SHP77 treated with DMSO at 0.1 percent for 48 hours (cell line): Measurements from ENCODE around the gene RNASEH2A.
A peak's percentile ranks its signal among the peaks of the same experiment; 100 is the strongest.

Experiments
- DNase-seq: peaks from one replicate; lab custom pipeline; 2025; lab: John Stamatoyannopoulos, UW

RNASEH2A gene

DNA sequence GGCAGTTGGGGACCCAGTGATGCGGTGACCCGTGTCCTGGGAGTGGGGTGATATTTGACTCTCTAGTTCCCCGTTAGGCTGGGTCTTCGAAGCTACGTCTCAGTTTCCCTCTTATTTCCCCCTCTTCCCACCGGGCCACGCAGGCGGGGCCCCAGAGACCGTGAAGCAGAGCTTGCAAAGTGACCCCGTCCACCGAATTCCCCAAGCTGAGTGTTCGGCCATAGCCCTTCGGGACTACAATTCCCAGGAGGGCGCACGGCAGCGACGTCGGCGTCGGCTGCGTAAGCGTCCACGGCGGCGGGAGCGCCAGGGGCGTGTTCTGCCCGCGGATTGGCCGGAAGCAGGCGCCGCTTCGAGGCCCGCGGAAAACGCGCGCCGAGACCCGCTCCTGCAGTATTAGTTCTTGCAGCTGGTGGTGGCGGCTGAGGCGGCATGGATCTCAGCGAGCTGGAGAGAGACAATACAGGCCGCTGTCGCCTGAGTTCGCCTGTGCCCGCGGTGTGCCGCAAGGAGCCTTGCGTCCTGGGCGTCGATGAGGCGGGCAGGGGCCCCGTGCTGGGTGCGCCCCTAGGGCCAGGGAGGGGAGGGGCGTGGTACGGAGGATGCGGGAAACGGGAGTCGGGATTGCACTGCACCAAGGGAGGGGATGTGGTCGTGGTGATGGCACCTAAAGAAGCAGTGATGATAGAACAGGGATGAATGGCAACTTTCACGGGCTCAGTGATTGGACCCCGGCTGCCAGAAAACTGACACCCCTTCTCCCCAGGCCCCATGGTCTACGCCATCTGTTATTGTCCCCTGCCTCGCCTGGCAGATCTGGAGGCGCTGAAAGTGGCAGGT lies at the start of gene RNASEH2A:
Gene RNASEH2A (plus strand): TSS at position 343 of the 840 bp plus-strand sequence. CDS start 90 bp downstream, at position 433.
- DNase-seq = peak; percentile 80

DNA sequence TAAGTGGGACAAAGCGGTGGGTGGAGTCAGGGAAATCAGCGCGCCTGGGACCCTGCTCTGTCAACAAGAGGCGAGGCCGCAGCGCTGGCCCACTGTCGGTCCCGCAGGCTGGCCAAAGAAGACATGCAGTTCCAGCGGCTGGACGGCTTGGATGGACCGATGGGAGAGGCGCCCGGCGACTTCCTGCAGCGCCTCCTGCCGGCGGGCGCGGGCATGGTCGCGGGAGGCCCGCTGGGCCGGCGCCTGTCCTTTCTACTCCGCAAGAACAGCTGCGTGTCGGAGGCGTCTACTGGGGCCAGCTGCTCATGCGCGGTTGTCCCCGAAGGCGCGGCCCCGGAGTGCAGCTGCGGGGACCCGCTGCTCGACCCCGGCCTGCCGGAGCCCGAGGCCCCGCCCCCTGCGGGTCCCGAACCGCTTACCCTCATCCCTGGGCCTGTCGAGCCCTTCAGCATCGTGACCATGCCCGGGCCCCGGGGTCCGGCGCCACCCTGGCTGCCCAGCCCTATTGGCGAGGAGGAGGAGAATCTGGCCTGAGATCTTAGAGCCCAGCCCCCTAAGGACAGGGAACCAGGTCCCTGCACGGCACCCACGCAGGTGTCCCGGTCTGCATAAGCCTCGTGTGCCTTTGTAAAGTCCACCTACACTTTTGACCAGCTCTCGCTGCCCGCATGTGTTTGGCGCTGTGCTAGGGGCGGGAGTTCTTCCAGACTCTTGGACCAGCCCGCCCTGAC lies 48.7 kb upstream of the RNASEH2A start:
- DNase-seq = peak; percentile 73

DNA sequence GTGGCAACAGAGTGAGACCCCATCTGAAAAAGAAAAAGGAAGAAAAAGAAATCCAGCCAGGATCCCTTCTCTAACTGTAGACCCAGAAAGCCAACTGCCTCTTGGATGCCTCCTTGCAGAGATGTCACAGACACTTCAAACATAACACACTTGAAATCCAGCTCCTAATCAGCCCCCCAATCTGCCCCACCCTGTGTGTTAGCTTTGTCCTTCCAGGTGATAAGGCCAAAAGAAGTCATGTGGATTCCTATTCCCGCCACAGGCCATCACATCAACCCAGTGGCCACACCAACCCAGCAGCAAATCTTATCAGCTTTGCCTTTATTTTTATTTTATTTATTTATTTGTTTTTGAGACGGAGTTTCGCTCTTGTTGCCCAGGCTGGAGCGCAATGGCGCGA lies 46.7 kb upstream of the RNASEH2A start:
- DNase-seq = no peak

DNA sequence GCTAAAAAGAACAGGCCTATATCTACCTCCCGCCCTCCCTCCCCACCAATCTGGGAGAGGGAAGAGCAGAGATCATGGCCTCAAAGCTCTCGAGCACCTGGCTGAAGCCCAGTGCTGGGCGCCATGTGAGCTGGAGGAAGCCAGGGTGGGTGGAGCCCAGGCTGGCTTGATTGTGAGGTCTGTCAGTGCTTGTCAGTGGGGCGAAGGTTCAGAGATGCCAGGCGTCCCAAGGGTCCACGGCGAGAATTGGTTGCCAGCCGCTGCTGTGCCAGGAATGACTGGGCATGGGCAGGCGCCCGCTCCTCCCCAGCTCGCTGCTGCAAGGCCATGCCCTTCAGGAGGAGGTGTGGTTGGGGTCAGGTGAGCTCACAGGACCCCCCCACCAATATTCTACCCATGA lies 43.3 kb upstream of the RNASEH2A start:
- DNase-seq = no peak

DNA sequence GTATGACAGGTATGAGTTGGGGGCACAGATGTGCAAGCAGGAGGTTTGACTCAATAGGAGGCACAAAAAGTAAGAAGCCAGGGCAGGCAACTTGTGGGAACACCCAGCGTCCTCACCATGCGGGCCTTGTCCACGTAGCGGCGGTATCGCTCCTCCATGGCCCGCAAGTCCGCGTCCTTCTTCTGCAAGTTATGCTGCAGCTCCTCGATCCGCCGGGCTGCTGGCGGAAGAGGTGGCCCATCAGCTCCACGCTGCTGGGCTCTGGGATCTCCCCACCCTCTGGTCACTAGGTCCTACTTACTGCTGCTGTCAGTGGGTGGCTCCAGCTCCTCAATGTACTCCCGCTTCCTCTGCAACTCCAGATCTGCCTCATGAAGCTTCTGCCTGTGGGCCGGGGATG lies 41.7 kb upstream of the RNASEH2A start:
- DNase-seq = no peak

- DNase-seq = peak; percentile 78
Observed at GRCh38 chr19:12766051-12766521, 40.3 kb upstream of the RNASEH2A start.

DNA sequence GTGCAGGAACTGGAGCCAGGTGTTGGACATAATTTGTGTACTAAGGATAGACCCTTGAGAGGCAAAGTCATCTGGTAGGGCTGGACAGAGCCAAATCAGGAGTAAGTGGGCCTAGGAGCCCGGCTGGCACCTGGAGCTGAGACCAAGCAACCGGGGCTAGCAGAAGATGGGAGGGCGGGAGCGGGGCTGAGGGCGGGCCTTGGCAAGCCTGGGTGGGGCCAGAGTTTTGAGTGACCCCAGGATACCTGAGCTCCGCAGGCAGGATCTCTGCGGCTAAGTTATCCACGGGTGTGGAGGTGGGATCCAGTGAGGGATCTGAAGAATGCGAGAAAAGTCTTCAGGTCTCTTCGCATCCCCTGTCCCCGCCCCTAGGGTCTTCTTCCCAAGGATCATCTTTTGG lies 39.2 kb upstream of the RNASEH2A start:
- no peak for DNase-seq

GRCh38 chr19:12767666-12768065 lies 38.7 kb upstream of the RNASEH2A start:
- DNase-seq = no peak

GRCh38 chr19:12769689-12770088 lies 36.7 kb upstream of the RNASEH2A start:
- DNase-seq = peak; percentile 88

GRCh38 chr19:12770922-12771321 lies 35.5 kb upstream of the RNASEH2A start:
- no peak for DNase-seq

DNA sequence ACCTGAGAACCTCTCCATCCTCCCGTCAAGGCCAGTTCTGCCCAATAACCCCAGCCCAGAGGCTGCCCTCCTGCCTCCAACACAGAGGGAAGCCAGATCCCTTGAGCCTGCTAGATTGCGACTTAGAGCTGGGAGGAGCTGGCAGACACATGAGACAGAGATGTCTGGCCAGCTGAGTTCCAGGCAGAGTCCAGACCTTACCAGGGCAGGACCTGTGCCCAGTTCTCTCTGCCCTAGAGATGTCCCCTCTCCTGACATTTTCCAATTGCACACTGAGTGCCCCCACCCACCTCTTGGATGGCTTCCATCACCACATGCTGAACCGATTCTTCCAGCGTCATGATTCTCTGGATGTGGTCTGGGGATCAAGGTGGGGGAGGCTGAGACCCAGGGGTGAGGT lies 34.1 kb upstream of the RNASEH2A start:
- DNase-seq = no peak

- DNase-seq = peak; percentile 34
Observed at GRCh38 chr19:12773571-12773970, 32.8 kb upstream of the RNASEH2A start.

DNA sequence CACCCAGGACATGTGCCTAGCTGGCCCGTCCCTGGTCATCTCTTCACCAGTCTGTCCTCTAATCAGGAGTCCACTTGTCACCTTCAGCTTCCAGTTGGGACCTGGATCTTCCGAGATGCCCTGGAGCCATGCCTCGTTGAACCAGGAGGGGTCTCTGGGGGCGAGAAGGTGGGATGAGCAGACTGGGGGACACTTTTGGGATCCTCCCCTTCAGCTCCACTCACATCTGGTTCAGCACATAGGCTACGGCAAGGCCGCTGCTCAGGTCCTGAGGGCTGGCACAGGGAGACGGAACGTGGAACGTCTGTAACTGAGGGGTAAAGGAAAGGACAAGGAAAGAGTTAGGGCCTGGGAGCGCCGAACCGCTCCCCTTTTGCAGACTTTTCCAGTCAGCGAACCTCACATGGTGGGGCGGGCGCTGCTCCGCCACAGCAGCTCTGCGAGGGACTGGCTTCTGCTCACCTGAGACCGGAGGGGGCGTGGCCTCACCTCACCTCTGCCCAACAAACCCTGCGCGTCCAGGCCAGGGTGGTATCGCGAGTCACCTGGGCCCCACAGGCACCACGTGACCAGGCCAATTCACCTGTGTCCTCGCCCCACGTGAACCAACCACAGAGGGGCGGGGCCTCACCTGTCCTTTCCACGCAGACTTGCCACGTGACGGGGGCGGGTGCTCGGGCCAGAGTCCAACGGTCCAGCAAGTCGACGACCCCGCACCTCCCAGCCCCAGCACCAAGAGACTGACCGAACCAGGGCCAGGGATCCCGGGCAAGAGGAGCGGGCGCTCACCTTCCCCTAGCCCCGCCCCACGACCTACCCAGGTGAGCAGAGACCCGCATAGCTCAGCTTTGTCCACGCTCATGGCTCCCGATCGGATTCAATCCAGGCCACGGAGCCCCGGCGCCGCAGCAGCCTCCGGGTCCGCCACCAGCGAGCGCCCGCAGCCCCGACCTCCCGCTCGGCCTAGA lies 31.5 kb upstream of the RNASEH2A start, which contains the start of gene HOOK2:
Gene HOOK2 (minus strand): TSS at position 965 of the 968 bp plus-strand sequence. CDS start 103 bp downstream, at position 862.
- DNase-seq = no peak

DNA sequence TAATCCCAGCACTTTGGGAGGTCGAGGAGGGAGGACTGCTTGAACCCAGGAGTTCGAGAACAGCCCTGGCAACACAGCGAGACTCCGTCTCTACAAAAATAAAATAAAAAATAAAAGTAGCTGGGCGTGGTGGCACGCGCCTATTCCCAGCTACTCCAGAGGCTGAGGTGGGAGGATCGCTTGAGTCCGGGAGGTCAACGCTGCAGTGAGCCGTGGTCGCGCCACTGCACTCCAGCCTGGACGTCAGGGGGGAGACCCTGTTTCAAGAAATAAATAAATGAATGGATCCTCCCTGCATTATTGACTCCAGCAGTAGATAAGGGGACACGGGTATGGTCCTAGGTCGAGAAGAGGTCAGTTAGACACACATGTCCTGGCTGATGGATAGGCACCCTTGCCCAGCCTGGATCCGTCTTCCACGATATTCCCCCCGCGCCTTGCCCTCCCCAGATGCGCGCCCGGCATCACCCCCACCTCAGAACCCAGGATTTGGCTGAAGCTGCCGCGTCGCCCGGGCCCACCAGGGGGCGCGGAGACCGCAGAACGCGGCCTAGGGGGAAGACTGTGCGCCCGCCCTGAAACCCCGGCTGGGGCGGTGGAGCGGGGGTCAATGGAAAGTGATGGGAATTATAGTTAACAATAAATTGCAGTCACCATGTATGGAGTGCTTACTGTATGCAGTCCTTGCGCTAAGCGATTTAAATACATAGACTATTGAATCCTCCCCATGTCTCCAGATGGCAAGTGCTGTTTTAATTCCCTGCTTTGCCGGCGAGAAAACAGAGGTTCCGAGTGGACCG lies 29.0 kb upstream of the RNASEH2A start:
- DNase-seq = peak; percentile 56

DNA sequence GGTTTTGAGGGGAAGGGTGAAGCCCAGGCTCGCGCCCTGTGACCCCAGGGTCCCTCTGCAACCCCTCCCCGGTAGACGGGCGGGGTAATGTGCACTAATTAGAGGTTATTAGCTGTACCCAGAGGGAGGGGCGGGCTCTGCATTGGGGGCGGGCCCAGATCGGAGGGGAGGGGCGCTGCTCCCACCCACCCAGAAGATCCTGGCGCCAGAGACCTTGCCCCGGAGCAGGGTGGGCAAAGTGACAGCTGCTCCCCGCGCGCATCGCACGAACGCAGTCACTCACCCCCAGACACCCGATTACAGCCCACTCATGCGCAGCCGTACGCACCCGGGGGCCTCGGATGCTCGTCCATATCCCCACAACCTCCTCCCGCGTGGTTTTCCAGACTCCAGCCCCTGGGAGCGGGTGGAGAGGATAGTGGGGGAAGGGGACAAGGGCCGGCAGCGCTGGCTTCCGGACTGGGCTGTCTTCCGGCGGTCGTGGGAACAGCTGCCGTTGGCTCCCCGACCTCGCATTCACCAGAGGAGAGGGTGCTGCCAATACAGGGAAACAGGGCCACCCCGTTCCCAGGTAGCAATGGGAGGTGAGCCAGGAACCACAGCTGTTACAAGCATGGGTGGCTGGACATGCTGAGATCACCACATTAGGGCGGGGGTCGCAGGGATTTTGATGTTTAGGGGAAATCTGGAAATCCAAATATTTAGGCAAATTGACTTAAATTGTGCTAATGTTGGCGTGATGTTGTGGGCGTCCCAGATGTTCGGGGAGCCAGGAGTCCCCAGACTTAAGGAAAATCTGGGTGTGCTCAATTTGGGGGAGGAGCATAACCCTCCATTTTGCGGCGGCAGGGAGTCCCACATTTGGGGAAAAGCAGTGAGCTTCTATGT lies 28.1 kb upstream of the RNASEH2A start:
- peak; percentile 66 for DNase-seq

DNA sequence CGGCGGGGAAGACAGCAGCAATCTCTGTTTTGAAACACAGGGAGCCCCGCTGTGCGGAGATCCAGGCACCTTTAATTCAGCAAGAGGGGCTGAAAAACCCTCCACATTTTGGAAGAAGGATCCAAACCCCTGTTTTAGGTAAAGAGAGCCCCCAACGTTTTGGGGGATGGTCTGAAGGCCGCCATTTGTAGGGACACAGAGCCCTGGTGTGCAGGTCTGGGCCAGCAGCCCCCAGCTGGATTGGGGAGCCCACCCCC lies 27.6 kb upstream of the RNASEH2A start:
- DNase-seq = no peak

GRCh38 chr19:12779162-12779993 lies 27.0 kb upstream of the RNASEH2A start:
- DNase-seq = peak; percentile 59

- no peak for DNase-seq
Observed at GRCh38 chr19:12782174-12782423, 24.3 kb upstream of the RNASEH2A start.

- DNase-seq = peak; percentile 10
Observed at GRCh38 chr19:12782424-12783290, 23.7 kb upstream of the RNASEH2A start.
